ENCODE measurements around the gene TNFRSF8. TPM values are rescaled to one million over a fixed set of nuclear protein-coding genes. Genes with fewer than 3 reads are reported as not detected.

Gene TNFRSF8
- total RNA-seq, 4 donors from 2014 or later, result 0.18 to 1.2 (median 0.76) TPM; not detected in 1

- 70 to 84% methylated on average over 6 to 9 of the region's 9 CpGs for WGBS, 2 donors
Measured at GRCh38 chr1:12170263-12170671, 107.2 kb downstream of the TNFRSF8 start.

DNA sequence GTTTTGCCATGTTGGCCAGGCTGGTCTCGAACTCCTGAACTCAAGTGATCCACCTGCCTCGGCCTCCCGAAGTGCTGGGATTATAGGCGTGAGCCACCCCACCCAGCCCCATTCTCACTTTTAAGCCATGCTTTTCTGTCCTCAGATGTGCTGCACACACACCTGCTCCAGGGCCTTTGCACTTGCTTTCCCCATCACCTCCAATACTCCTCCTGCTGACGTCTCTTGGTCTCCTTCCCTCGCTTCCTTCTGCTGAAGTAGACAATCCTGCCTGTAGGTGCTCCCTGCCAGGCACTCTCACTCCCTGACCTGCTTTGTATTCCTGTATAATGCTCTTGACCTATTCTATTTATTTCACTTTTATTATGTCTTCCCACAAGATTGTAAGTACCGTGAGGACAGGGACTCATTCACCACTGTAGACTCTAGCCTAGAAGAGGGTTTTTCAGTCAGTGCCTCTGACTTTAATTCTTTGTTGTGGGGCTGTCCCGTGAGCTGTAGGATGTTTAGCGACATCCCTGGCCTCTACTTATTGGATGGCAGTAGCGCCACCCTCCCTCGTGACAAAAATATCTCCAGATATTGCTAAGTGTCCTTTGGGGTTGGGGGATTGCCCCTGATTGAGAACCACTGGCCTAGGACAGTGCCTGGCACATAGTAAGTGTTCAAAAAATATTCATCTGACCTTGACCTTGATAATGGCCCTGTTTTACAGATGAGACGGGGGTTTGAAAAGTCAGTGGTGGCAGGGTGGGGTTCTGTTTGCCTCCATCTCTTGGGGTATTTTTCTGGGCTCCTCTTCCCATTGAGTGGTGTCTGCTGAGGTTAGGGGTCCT is 108.3 kb downstream of the TNFRSF8 start:
- intact Hi-C loops (cut with DNase I), result no loop called here
- DNase-seq, result no peak
- peaks cover 0 to 37% (median 2%) of the 10 kb centered on the region in 4 donors for H3K27me3 ChIP-seq
- peaks cover 15 to 100% (median 33%) of the 10 kb centered on the region in 3 donors for H3K4me1 ChIP-seq
- peak overlapping the region; percentile 63 to 89 (median 81) for H3K27ac ChIP-seq
- TF ChIP-seq, protein P1, sequence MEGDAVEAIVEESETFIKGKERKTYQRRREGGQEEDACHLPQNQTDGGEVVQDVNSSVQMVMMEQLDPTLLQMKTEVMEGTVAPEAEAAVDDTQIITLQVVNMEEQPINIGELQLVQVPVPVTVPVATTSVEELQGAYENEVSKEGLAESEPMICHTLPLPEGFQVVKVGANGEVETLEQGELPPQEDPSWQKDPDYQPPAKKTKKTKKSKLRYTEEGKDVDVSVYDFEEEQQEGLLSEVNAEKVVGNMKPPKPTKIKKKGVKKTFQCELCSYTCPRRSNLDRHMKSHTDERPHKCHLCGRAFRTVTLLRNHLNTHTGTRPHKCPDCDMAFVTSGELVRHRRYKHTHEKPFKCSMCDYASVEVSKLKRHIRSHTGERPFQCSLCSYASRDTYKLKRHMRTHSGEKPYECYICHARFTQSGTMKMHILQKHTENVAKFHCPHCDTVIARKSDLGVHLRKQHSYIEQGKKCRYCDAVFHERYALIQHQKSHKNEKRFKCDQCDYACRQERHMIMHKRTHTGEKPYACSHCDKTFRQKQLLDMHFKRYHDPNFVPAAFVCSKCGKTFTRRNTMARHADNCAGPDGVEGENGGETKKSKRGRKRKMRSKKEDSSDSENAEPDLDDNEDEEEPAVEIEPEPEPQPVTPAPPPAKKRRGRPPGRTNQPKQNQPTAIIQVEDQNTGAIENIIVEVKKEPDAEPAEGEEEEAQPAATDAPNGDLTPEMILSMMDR (IDR thresholded peaks at IDR 0.05), result no peak
- TF ChIP-seq POLR2A (IDR thresholded peaks at IDR 0.05), result no peak
- H3K4me3 ChIP-seq, result no peak overlapping the region
- 79 to 86% methylated on average over 11 to 12 of the region's 12 CpGs for whole genome bisulfite sequencing, 2 donors
- H3K36me3 ChIP-seq, result no peaks in the 10 kb centered on the region
- H3K9me3 ChIP-seq, result no peaks in the 10 kb centered on the region

More at GRCh38 chr1:12170263-12170671, 107.2 kb downstream of the TNFRSF8 start:
- no peak for TF ChIP-seq POLR2A (IDR thresholded peaks at IDR 0.05)
- TF ChIP-seq, protein P1 (IDR thresholded peaks at IDR 0.05), result no peak
- Histone ChIP-seq H3K4me3 (peak overlapping the region in 1 of 4 donors; percentile 23), H3K36me3 (no peaks in the 10 kb centered on the region), H3K4me1 (peaks cover 13 to 96% (median 31%) of the 10 kb centered on the region in 3 donors), H3K9me3 (no peaks in the 10 kb centered on the region), H3K27ac (peak overlapping the region in 2 of 4 donors; percentile 89 to 93), H3K27me3 (peaks cover 0 to 40% (median 2%) of the 10 kb centered on the region in 4 donors)
- intact Hi-C loops (cut with DNase I), result no loop called here
- DNase-seq, result no peak

DNA sequence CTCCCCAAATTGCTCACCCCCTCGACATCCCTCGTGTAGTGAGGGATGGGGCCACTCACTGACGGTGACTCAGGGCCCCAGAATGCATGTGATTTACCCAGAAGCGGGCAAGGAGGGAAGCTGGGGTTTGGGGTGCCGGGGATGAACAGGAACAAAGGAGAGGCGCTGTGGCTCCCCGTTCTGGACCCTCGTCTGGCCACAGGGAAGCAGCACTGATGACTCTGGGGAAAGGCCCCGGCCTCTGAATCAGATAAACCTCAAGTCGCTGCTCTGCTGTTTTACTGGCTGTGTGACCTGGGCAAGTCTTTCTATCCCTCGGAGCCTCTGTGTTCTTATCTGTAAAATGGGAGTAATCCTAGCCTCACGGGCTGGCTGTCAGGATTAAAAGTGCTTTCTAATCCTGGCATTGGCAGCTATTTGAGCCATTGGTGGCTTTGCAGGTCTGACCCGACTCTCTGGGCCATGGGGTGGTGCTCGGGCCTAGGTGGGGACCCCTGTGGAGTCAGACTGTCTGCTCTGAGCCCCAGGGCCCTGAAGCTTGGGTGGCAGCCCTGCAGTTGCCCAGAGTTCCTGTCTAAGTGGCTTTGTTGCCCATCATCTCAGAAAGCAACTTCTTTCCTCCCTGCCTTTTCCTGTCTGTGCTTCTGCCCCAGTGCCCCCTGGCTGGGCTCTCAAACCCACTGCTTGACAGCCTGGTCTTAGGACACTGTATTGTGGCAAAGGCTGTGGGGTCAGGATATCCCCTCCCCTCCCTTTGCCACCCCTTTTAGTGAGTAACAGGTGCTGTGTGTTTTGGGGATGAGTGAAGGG is 109.1 kb downstream of the TNFRSF8 start:
- H3K36me3 ChIP-seq, result no peaks in the 10 kb centered on the region
- peak overlapping the region in 1 of 4 donors; percentile 23 for H3K4me3 ChIP-seq
- peaks cover 15 to 100% (median 36%) of the 10 kb centered on the region in 3 donors for H3K4me1 ChIP-seq
- peak overlapping the region; percentile 63 to 89 (median 81) for H3K27ac ChIP-seq
- TF ChIP-seq, protein P1 (IDR thresholded peaks at IDR 0.05), result no peak
- TF ChIP-seq POLR2A (IDR thresholded peaks at IDR 0.05), result no peak
- intact Hi-C loops (cut with DNase I), result no loop called here
- no peak for DNase-seq
- WGBS, 2 donors, result 61 to 88% methylated on average over 5 to 8 of the region's 14 CpGs
- H3K9me3 ChIP-seq, result no peaks in the 10 kb centered on the region
- peaks cover 0 to 29% (median 1%) of the 10 kb centered on the region in 4 donors for H3K27me3 ChIP-seq

- no peaks in the 10 kb centered on the region for H3K36me3 ChIP-seq
- H3K4me1 ChIP-seq, result peaks cover 21 to 100% (median 44%) of the 10 kb centered on the region in 3 donors
- no peaks in the 10 kb centered on the region for H3K9me3 ChIP-seq
- no peak for DNase-seq
- peaks cover 0 to 29% (median 0%) of the 10 kb centered on the region in 4 donors for H3K27me3 ChIP-seq
- peak overlapping the region; percentile 63 to 89 (median 81) for H3K27ac ChIP-seq
- intact Hi-C loops (cut with DNase I), result no loop called here
- TF ChIP-seq POLR2A (IDR thresholded peaks at IDR 0.05), result no peak
- H3K4me3 ChIP-seq, result peak overlapping the region in 1 of 4 donors; percentile 23
- WGBS, 2 donors, result 65 to 73% methylated on average over 3 of the region's 3 CpGs
Measured at GRCh38 chr1:12173041-12173509, 110.0 kb downstream of the TNFRSF8 start.

- peaks cover 26 to 100% (median 49%) of the 10 kb centered on the region in 3 donors for H3K4me1 ChIP-seq
- peaks cover 0 to 28% (median 0%) of the 10 kb centered on the region in 4 donors for H3K27me3 ChIP-seq
- intact Hi-C loops (cut with DNase I), result no loop called here
- peak overlapping the region; percentile 63 to 89 (median 81) for H3K27ac ChIP-seq
- no peaks in the 10 kb centered on the region for H3K9me3 ChIP-seq
- peak overlapping the region in 1 of 4 donors; percentile 23 for H3K4me3 ChIP-seq
- 39 to 49% methylated on average over 6 to 10 of the region's 11 CpGs for WGBS, 2 donors
- DNase-seq, result no peak
- no peaks in the 10 kb centered on the region for H3K36me3 ChIP-seq
- peak in 1 of 4 donors; percentile 55 for TF ChIP-seq POLR2A (IDR thresholded peaks at IDR 0.05)
- TF ChIP-seq, protein P1 (IDR thresholded peaks at IDR 0.05), result no peak
Measured at GRCh38 chr1:12173631-12174121, 110.6 kb downstream of the TNFRSF8 start.

All from esophagus squamous epithelium (tissue), 5 donors.